SJCRH30 (cell line): ENCODE data around the gene HOXB8. TPM values are rescaled to one million over a fixed set of nuclear protein-coding genes. Genes with fewer than 3 reads are reported as not detected.
A peak's percentile ranks its signal among the peaks of the same experiment; 100 is the strongest.

Experiments used
- DNase-seq, 2 experiments: peaks; one replicate each; pipeline ENCODE4 v3.0.0-alpha.2; 2015 to 2020
- H3K27ac ChIP-seq: fragments of 250-450 bp; sonication (Bioruptor Pico); 2 replicates; pipeline ENCODE4 v1.5.1; 2020; ENCODE audit warnings: mild to moderate bottlenecking, moderate library complexity
- H3K27me3 ChIP-seq: fragments of 250-450 bp; sonication (Bioruptor Pico); 2 replicates; pipeline ENCODE4 v1.5.1; 2020; ENCODE audit warnings: mild to moderate bottlenecking, moderate library complexity
- H3K36me3 ChIP-seq: fragments of 250-450 bp; sonication (Bioruptor Pico); 2 replicates; pipeline ENCODE4 v1.5.1; 2020; ENCODE audit warnings: mild to moderate bottlenecking, moderate library complexity
- H3K4me1 ChIP-seq: fragments of 250-450 bp; sonication (Bioruptor Pico); 2 replicates; pipeline ENCODE4 v1.5.1; 2020; ENCODE audit warnings: mild to moderate bottlenecking, moderate library complexity
- H3K4me3 ChIP-seq: fragments of 250-450 bp; sonication (Bioruptor Pico); 2 replicates; pipeline ENCODE4 v1.5.1; 2020; ENCODE audit warnings: mild to moderate bottlenecking, moderate library complexity
- H3K9me3 ChIP-seq: fragments of 250-450 bp; sonication (Bioruptor Pico); replicated peaks from 2 replicates; pipeline ENCODE4 v1.5.1; 2020; ENCODE audit warnings: mild to moderate bottlenecking, moderate library complexity
- total RNA-seq: library from RNA; depleted of rRNA; stranded (reverse); fragments of >200 nt; shearing (Covaris generic); gene quantifications from 2 replicates; pipeline ENCODE4 v1.2.3, GENCODE V29; 2014

Gene HOXB8
- total RNA-seq, 1 experiment from 2014 or later: 0.38 TPM

DNA sequence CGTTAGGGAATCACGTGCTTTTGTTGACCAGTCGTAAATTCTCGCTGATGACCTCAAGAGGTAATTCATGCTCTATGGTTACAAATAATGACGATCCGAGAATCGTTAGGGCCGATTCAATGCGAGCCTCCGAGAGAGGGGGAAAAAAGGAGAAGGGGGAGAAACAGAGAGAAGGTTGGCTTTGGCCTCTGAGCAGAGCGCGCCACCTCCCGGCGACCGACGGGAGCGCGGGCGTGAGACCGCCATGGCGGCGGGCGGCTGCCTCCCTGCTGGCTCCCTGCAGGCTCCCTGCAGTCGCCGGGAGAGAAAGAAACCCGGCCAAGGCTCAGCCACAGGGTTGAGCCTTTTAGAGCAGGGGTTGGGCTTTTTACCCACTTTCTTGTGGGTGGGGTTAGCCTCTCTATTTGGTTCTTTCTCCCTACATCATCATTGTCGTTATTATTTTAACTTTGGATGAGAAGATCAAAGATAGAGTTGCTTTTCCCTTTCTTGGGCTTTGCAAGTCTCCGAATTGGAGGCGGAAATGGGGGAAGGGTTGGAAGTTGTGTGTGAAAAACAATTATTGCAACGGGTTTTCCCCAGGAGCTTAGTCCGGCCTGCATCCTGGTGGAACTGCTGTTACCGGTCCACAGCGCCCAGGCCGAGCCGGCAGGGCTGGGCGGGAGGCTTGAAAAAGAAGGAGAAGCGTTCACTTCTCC lies 21.1 kb downstream of the HOXB8 start:
- Histone ChIP-seq H3K4me1 (0 out of 2 replicates have a peak, but pooled peaks cover 6% of the 10 kb centered on the region), H3K27me3 (no peaks in the 10 kb centered on the region; the same call in 1 of the 2 replicates), H3K4me3 (peak overlapping the region; percentile 63), H3K27ac (no peak overlapping the region), H3K36me3 (peaks cover 2% of the 10 kb centered on the region; the same call in 1 of the 2 replicates), H3K9me3 (no peaks in the 10 kb centered on the region)
- peak; percentile 77 to 88 for DNase-seq

GRCh38 chr17:48593126-48593829 lies 21.8 kb downstream of the HOXB8 start, which contains the start of gene HOXB5:
TSS of gene HOXB5 (minus strand) at chr17:48593779. CDS start at chr17:48593682, 97 bp downstream.
- Histone ChIP-seq H3K27ac (peak within 1 kb of the TSS; percentile 7), H3K4me1 (peaks cover 8% of the 10 kb centered on the region), H3K36me3 (peaks cover 2% of the 10 kb centered on the region; the same call in 1 of the 2 replicates), H3K4me3 (peak within 1 kb of the TSS; percentile 63), H3K9me3 (no peaks in the 10 kb centered on the region), H3K27me3 (no peaks in the 10 kb centered on the region)
- peak in 1 of 2 experiments; percentile 58 for DNase-seq

DNA sequence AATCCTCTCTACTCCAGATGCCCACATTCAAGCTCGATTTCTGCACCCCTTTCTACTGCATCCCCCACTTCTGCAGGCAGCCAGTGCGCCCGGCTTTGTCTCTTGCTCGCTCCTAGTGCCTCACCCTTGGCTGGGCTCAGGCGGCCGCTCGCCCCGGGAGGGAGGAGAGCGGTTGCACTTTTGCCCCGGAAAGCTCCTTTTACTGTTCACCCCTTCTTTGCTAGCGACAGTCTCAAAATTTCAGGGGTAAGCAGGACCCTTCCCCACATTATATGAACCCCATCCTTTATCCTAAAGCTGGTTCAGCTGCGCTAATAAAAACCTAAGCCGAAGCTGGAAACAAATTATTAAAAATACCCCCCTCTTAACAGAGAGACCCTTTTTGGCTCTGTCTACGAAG lies 22.5 kb downstream of the HOXB8 start:
- peaks cover 15% of the 10 kb centered on the region for H3K4me1 ChIP-seq
- H3K27me3 ChIP-seq: no peaks in the 10 kb centered on the region
- peak overlapping the region; percentile 63 for H3K4me3 ChIP-seq
- H3K27ac ChIP-seq: peak overlapping the region; percentile 7
- H3K9me3 ChIP-seq: no peaks in the 10 kb centered on the region
- DNase-seq: no peak
- peaks cover 2% of the 10 kb centered on the region; the same call in 1 of the 2 replicates for H3K36me3 ChIP-seq

DNA sequence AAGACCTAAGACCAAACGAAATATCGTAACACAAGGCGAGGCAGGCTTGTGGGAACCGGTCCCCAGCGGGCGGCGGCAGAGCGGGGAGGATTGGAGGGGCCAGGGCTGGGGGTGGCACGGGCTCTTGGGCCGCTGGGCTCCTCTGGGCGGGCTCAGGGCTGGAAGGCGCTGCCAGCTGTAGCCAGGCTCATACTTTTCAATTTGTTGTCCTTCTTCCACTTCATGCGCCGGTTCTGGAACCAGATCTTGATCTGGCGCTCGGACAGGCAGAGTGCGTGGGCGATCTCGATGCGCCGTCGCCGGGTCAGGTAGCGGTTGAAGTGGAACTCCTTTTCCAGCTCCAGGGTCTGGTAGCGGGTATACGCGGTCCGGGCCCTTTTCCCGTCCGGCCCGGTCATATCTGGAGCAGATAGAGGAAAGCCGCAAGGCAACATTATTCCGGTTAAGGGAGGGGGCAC lies 23.0 kb downstream of the HOXB8 start:
- no peak overlapping the region for H3K4me3 ChIP-seq
- DNase-seq: no peak
- peaks cover 2% of the 10 kb centered on the region; the same call in 1 of the 2 replicates for H3K36me3 ChIP-seq
- no peaks in the 10 kb centered on the region for H3K9me3 ChIP-seq
- H3K4me1 ChIP-seq: peaks cover 20% of the 10 kb centered on the region
- no peaks in the 10 kb centered on the region for H3K27me3 ChIP-seq
- H3K27ac ChIP-seq: no peak overlapping the region

- no peak overlapping the region for H3K4me3 ChIP-seq
- H3K27me3 ChIP-seq: no peaks in the 10 kb centered on the region
- DNase-seq: no peak
- peaks cover 2% of the 10 kb centered on the region; the same call in 1 of the 2 replicates for H3K36me3 ChIP-seq
- no peaks in the 10 kb centered on the region for H3K9me3 ChIP-seq
- H3K27ac ChIP-seq: no peak overlapping the region
- H3K4me1 ChIP-seq: peaks cover 26% of the 10 kb centered on the region
Measured at GRCh38 chr17:48591255-48592056, 23.6 kb downstream of the HOXB8 start.

DNA sequence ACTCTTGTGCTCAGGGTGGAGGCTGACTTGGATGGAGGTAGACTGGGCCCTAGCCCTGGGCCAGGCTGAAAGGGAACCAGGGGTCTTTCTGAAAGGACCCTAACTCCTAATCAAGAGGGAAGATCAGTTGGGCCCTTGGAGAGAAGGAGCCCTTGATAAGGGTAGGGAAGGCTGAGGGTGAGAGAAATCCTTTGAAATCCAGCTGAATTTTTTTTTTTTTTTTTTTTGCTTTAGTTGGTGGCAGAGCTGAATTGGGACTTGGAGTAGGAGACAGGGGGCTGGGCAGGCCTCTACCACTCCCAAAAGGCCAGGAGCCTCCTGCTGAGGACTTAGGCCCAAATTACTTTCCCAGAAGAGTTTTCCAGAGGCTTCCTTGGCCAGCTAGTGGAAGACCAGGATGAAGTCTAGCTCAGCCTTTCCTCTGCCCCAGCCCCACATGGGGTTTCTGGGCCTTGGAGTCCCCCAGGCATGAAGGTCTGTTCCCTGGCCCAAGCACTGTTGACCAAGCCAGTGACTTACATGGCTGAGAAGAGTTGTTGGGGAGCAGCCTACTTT lies 24.4 kb downstream of the HOXB8 start:
- Histone ChIP-seq H3K27me3 (no peaks in the 10 kb centered on the region), H3K9me3 (no peaks in the 10 kb centered on the region), H3K27ac (no peak overlapping the region), H3K4me3 (no peak overlapping the region), H3K4me1 (peaks cover 26% of the 10 kb centered on the region), H3K36me3 (peaks cover 2% of the 10 kb centered on the region; the same call in 1 of the 2 replicates)
- no peak for DNase-seq

- Histone ChIP-seq H3K4me3 (no peak within 1 kb of the TSS), H3K27me3 (no peaks in the 10 kb centered on the region), H3K4me1 (peaks cover 26% of the 10 kb centered on the region), H3K9me3 (no peaks in the 10 kb centered on the region), H3K27ac (no peak within 1 kb of the TSS), H3K36me3 (peaks cover 2% of the 10 kb centered on the region; the same call in 1 of the 2 replicates)
- no peak for DNase-seq
Measured at GRCh38 chr17:48589831-48590606, 25.1 kb downstream of the HOXB8 start, which contains the start of gene HOXB3. TSS of gene HOXB3 (minus strand) at chr17:48590241. CDS start at chr17:48552474, 37,767 bp downstream.

- no peak overlapping the region for H3K4me3 ChIP-seq
- no peaks in the 10 kb centered on the region for H3K9me3 ChIP-seq
- H3K27ac ChIP-seq: no peak overlapping the region
- no peaks in the 10 kb centered on the region for H3K27me3 ChIP-seq
- H3K36me3 ChIP-seq: 0 out of 2 replicates have a peak, but pooled peaks cover 1% of the 10 kb centered on the region
- H3K4me1 ChIP-seq: peaks cover 26% of the 10 kb centered on the region
- no peak for DNase-seq
Measured at GRCh38 chr17:48589060-48589830, 25.8 kb downstream of the HOXB8 start.

DNA sequence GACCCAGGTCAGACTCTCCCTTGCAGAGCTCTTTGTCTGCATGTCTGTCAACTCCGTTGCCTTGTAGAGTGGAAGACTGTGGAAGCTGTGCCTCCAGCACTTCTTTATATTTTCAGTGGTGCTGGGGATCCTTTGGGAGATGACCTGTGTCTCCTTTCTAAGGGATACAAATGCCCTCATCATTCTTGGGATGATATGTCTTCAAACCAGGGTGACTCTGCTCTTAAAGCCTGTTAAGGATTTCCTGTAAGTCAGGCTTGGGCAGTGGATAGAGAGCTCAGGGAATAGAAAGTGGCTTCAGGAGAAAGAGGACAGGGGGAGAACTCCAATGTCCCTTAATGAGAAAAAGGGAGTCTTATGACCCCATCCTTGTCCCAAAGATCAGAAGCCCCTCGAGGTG lies 26.6 kb downstream of the HOXB8 start:
- no peak overlapping the region for H3K4me3 ChIP-seq
- H3K36me3 ChIP-seq: no peaks in the 10 kb centered on the region
- H3K4me1 ChIP-seq: peaks cover 24% of the 10 kb centered on the region
- H3K9me3 ChIP-seq: no peaks in the 10 kb centered on the region
- H3K27me3 ChIP-seq: no peaks in the 10 kb centered on the region
- no peak for DNase-seq
- H3K27ac ChIP-seq: no peak overlapping the region

GRCh38 chr17:48588074-48588415 lies 27.0 kb downstream of the HOXB8 start:
- Histone ChIP-seq H3K4me1 (peaks cover 24% of the 10 kb centered on the region), H3K27ac (no peak overlapping the region), H3K4me3 (no peak overlapping the region), H3K9me3 (no peaks in the 10 kb centered on the region), H3K36me3 (no peaks in the 10 kb centered on the region), H3K27me3 (no peaks in the 10 kb centered on the region)
- DNase-seq: no peak

- peak; percentile 52 to 75 for DNase-seq
- H3K4me1 ChIP-seq: peaks cover 21% of the 10 kb centered on the region
- H3K9me3 ChIP-seq: no peaks in the 10 kb centered on the region
- no peaks in the 10 kb centered on the region for H3K36me3 ChIP-seq
- no peaks in the 10 kb centered on the region for H3K27me3 ChIP-seq
- H3K4me3 ChIP-seq: no peak overlapping the region
- H3K27ac ChIP-seq: no peak overlapping the region
Measured at GRCh38 chr17:48587276-48588073, 27.6 kb downstream of the HOXB8 start.

GRCh38 chr17:48586355-48587258 lies 28.5 kb downstream of the HOXB8 start:
- H3K27me3 ChIP-seq: no peaks in the 10 kb centered on the region
- peaks cover 21% of the 10 kb centered on the region for H3K4me1 ChIP-seq
- peak in 1 of 2 experiments; percentile 67 for DNase-seq
- peak overlapping the region; percentile 54 for H3K4me3 ChIP-seq
- no peaks in the 10 kb centered on the region for H3K36me3 ChIP-seq
- no peaks in the 10 kb centered on the region for H3K9me3 ChIP-seq
- H3K27ac ChIP-seq: no peak overlapping the region; the same call in 1 of the 2 replicates
